DMS153 treated with DMSO at 0.1 percent for 48 hours (cell line): ENCODE results near the gene TSPAN2.
A peak's percentile ranks its signal among the peaks of the same experiment; 100 is the strongest.

Experiments
- DNase-seq: peaks from one replicate; lab custom pipeline; 2025; ENCODE audit not compliant: unreplicated experiment; lab: John Stamatoyannopoulos, UW

Gene TSPAN2

GRCh38 chr1:115076384-115076915 is 12.9 kb downstream of the TSPAN2 start:
- DNase-seq = no peak

- DNase-seq = no peak
Measured at GRCh38 chr1:115074839-115075534, 14.3 kb downstream of the TSPAN2 start.

GRCh38 chr1:115073298-115074087 is 15.8 kb downstream of the TSPAN2 start:
- no peak for DNase-seq

GRCh38 chr1:115071012-115071664 is 18.2 kb downstream of the TSPAN2 start:
- no peak for DNase-seq

GRCh38 chr1:115069659-115070308 is 19.5 kb downstream of the TSPAN2 start:
- no peak for DNase-seq

- peak; percentile 43 for DNase-seq
Measured at GRCh38 chr1:115068826-115069585, 20.3 kb downstream of the TSPAN2 start.

GRCh38 chr1:115067161-115067859 is 22.0 kb downstream of the TSPAN2 start:
- no peak for DNase-seq

- DNase-seq = no peak
Measured at GRCh38 chr1:115065021-115065420, 24.3 kb downstream of the TSPAN2 start.

- no peak for DNase-seq
Measured at GRCh38 chr1:115064461-115064860, 24.8 kb downstream of the TSPAN2 start.

GRCh38 chr1:115063228-115063901 is 25.9 kb downstream of the TSPAN2 start:
- no peak for DNase-seq

GRCh38 chr1:115062542-115063004 is 26.7 kb downstream of the TSPAN2 start:
- no peak for DNase-seq

GRCh38 chr1:115060501-115060900 is 28.8 kb downstream of the TSPAN2 start:
- no peak for DNase-seq

GRCh38 chr1:115059316-115059715 is 30.0 kb downstream of the TSPAN2 start:
- DNase-seq = no peak

GRCh38 chr1:115057661-115058254 is 31.5 kb downstream of the TSPAN2 start:
- no peak for DNase-seq

GRCh38 chr1:115056395-115056798 is 32.9 kb downstream of the TSPAN2 start:
- no peak for DNase-seq

GRCh38 chr1:115052454-115053083 is 36.7 kb downstream of the TSPAN2 start:
- DNase-seq = peak; percentile 57

GRCh38 chr1:115051850-115052249 is 37.5 kb downstream of the TSPAN2 start:
- no peak for DNase-seq

- DNase-seq = no peak
Measured at GRCh38 chr1:115046751-115047150, 42.6 kb downstream of the TSPAN2 start.
